A673 (cell line): ENCODE measurements around the gene PDE8B.

ENCODE experiments used
- CTCF ChIP-seq: fragments of 300-800, 200-600 bp; sonication (generic); conservative IDR thresholded peaks from 2 replicates; pipeline ENCODE4 v1.5.1; 2017; ENCODE audit warnings: low read depth, mild to moderate bottlenecking, antibody characterized with exemption, low read length, moderate library complexity, mixed read lengths
- EZH2 ChIP-seq: fragments of 200-600 bp; sonication (generic); IDR thresholded peaks from 2 replicates; pipeline ENCODE4 v1.6.1; 2017; ENCODE audit warnings: borderline replicate concordance, low read depth, mild to moderate bottlenecking, mixed read lengths, antibody characterized with exemption, low read length; ENCODE audit not compliant: poor library complexity, severe bottlenecking

- TF ChIP-seq CTCF (no peak), EZH2 (no peak)
Observed at GRCh38 chr5:77222722-77223121, 12.2 kb downstream of the PDE8B start.
